CD4-positive, alpha-beta T cell treated with Interleukin-6 at 100 ng/mL for 8 hours (primary cell): ENCODE results near the gene CEP78.
"Not testable (repeated sequence)": the region's sequence is repeated elsewhere in the genome, so short reads cannot be mapped to it uniquely, and the experiment has no call there.

ENCODE experiments used
- DNase-seq: peaks from one replicate; pipeline ENCODE4 v3.0.0-alpha.2; 2020; ENCODE audit warnings: mixed read lengths, low spot score

Gene CEP78

GRCh38 chr9:78235762-78236550, at the start of gene CEP78:
CEP78 (plus strand) TSS chr9:78236075; CDS start chr9:78236351, 276 bp downstream.
- peak; percentile 85 for DNase-seq

GRCh38 chr9:78187763-78188484, 48.0 kb upstream of the CEP78 start:
- no peak for DNase-seq

GRCh38 chr9:78188594-78188993, 47.3 kb upstream of the CEP78 start:
- no peak for DNase-seq

GRCh38 chr9:78189001-78189400, 46.9 kb upstream of the CEP78 start:
- DNase-seq = no peak

GRCh38 chr9:78189461-78189860, 46.4 kb upstream of the CEP78 start:
- no peak for DNase-seq

- DNase-seq = no peak
These were observed 43.9 kb upstream of the CEP78 start for GRCh38 chr9:78191931-78192330.

- DNase-seq = no peak
These were observed 39.6 kb upstream of the CEP78 start for GRCh38 chr9:78196258-78196657.

GRCh38 chr9:78201158-78201777, 34.6 kb upstream of the CEP78 start:
- peak; percentile 80 for DNase-seq

- DNase-seq = no peak
These were observed 28.6 kb upstream of the CEP78 start for GRCh38 chr9:78207319-78207718.

- no peak for DNase-seq
These were observed 28.0 kb upstream of the CEP78 start for GRCh38 chr9:78207901-78208300.

GRCh38 chr9:78209127-78209526, 26.7 kb upstream of the CEP78 start:
- DNase-seq = no peak

GRCh38 chr9:78210841-78211301, 25.0 kb upstream of the CEP78 start:
- DNase-seq = peak; percentile 33

GRCh38 chr9:78212868-78213267, 23.0 kb upstream of the CEP78 start:
- DNase-seq = no peak

- DNase-seq = peak; percentile 26
These were observed 22.2 kb upstream of the CEP78 start for GRCh38 chr9:78213712-78214111.

GRCh38 chr9:78214492-78214891, 21.4 kb upstream of the CEP78 start:
- no peak for DNase-seq

GRCh38 chr9:78215706-78216105, 20.2 kb upstream of the CEP78 start:
- DNase-seq = no peak

GRCh38 chr9:78218890-78219289, 17.0 kb upstream of the CEP78 start:
- no peak for DNase-seq

- no peak for DNase-seq
These were observed 14.4 kb upstream of the CEP78 start for GRCh38 chr9:78221425-78221824.

GRCh38 chr9:78221841-78222240, 14.0 kb upstream of the CEP78 start:
- not testable (repeated sequence) for DNase-seq

- no peak for DNase-seq
These were observed 5.1 kb upstream of the CEP78 start for GRCh38 chr9:78230761-78231160.

GRCh38 chr9:78232471-78232870, 3.4 kb upstream of the CEP78 start:
- DNase-seq = not testable (repeated sequence)

- no peak for DNase-seq
These were observed 1.1 kb upstream of the CEP78 start for GRCh38 chr9:78234810-78235209.

- DNase-seq = no peak
These were observed 566 bp upstream of the CEP78 start for GRCh38 chr9:78235256-78235761.
